ENCODE data around the gene CLCNKB. TPM values are rescaled to one million over a fixed set of nuclear protein-coding genes. Genes with fewer than 3 reads are reported as not detected.
A peak's percentile ranks its signal among the peaks of the same experiment; 100 is the strongest.
"Not testable (repeated sequence)": the region's sequence is repeated elsewhere in the genome, so short reads cannot be mapped to it uniquely, and the experiment has no call there.

Gene CLCNKB
- total and polyA plus RNA-seq, 2 donors (not counting 3 experiments of a cell fraction or from before 2014, with no cell fraction given) = 0.18 TPM; not detected in 1

DNA sequence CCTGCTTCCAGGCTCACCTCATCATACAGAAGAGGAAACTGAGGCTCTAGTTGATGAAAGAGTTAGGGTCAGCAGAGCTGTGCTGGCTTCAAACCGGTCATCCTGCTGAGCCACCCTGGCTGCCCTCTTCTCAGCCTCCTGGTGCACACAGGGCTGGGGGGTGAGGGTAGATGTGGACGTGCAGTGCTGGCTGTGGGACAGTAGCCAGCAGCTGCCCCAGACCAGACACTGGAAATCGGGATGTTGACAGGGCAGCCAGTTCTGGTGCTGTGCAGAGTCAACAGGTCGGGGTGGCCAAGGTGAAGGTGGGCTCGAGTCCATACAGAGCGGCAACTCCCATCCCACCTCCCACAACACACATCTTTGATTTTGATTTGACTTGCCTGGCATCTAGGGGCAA lies 23.3 kb upstream of the CLCNKB start:
- no peak overlapping the region for H2AFZ ChIP-seq (ENCODE audit: low read depth, low read length)
- no peaks in the 10 kb centered on the region for H3K4me1 ChIP-seq (ENCODE audit: control insufficient read depth, extremely low read depth, insufficient read depth, low read length)
- dilution Hi-C loops (cut with MboI; ENCODE audit: extremely low pct_ligation_motif_present, low sequenced_read_pairs) (no loop called here), intact Hi-C loops (cut with micrococcal nuclease) (no loop called here)
- BruUV-seq (replicated peaks) = no TSS peak
- CTCF ChIA-PET = no interaction called here
- no peaks in the 10 kb centered on the region for H3K9me3 ChIP-seq (replicated peaks; ENCODE audit: control insufficient read depth, insufficient read depth, low read length)
- DNase-seq (ENCODE audit: low read depth, low spot score) (no peak), FAIRE-seq (no peak)
- H3K79me2 ChIP-seq (ENCODE audit: control insufficient read depth, insufficient read depth, low read length) = no peaks in the 10 kb centered on the region
- H3K9ac ChIP-seq (replicated peaks; ENCODE audit: extremely low read depth, insufficient read depth, low read length) = no peak overlapping the region
- H3K4me2 ChIP-seq (ENCODE audit: insufficient read depth, low read length) = no peak overlapping the region
- H3K36me3 ChIP-seq (ENCODE audit: control insufficient read depth in 2 of 2, extremely low read depth in 1 of 2, insufficient read depth in 2 of 2, low read length in 2 of 2) = no peaks in the 10 kb centered on the region
- H3K27me3 ChIP-seq (ENCODE audit: control insufficient read depth in 2 of 2, insufficient read depth in 2 of 2, low read length in 2 of 2) = no peaks in the 10 kb centered on the region
- no peak overlapping the region for H3K27ac ChIP-seq (ENCODE audit: insufficient read depth, low read depth, low read length)
- H3K9me1 ChIP-seq (replicated peaks; ENCODE audit: control insufficient read depth, extremely low read depth, insufficient read depth, low read length) = no peaks in the 10 kb centered on the region
- H3K4me3 ChIP-seq (replicated peaks in 1 of 3; ENCODE audit: insufficient read depth in 1 of 3, low read depth in 1 of 3, low read length in 3 of 3) = no peak overlapping the region
- TF ChIP-seq, protein P1, sequence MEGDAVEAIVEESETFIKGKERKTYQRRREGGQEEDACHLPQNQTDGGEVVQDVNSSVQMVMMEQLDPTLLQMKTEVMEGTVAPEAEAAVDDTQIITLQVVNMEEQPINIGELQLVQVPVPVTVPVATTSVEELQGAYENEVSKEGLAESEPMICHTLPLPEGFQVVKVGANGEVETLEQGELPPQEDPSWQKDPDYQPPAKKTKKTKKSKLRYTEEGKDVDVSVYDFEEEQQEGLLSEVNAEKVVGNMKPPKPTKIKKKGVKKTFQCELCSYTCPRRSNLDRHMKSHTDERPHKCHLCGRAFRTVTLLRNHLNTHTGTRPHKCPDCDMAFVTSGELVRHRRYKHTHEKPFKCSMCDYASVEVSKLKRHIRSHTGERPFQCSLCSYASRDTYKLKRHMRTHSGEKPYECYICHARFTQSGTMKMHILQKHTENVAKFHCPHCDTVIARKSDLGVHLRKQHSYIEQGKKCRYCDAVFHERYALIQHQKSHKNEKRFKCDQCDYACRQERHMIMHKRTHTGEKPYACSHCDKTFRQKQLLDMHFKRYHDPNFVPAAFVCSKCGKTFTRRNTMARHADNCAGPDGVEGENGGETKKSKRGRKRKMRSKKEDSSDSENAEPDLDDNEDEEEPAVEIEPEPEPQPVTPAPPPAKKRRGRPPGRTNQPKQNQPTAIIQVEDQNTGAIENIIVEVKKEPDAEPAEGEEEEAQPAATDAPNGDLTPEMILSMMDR (IDR thresholded peaks at IDR 0.05; ENCODE audit: extremely low read depth in 1 of 2, insufficient read depth in 1 of 2, low read depth in 1 of 2, low read length in 2 of 2) = no peak
- TF ChIP-seq POLR2AphosphoS5 (IDR thresholded peaks at IDR 0.05; ENCODE audit: insufficient read depth, low read depth, low read length) = no peak
- TF ChIP-seq, protein P2, sequence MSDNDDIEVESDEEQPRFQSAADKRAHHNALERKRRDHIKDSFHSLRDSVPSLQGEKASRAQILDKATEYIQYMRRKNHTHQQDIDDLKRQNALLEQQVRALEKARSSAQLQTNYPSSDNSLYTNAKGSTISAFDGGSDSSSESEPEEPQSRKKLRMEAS (IDR thresholded peaks at IDR 0.05; ENCODE audit: insufficient read depth, insufficient read length) = no peak
- no peak for TF ChIP-seq FOS (IDR thresholded peaks at IDR 0.05; ENCODE audit: borderline replicate concordance, insufficient read depth, low read length)
- TF ChIP-seq MYC (IDR thresholded peaks at IDR 0.05; ENCODE audit: low read depth, low read length) = no peak
- TF ChIP-seq JUN (IDR thresholded peaks at IDR 0.05; ENCODE audit: borderline replicate concordance, insufficient read depth, insufficient read length, low read depth) = no peak
- no peak for TF ChIP-seq POLR2A (IDR thresholded peaks at IDR 0.05; ENCODE audit: low read depth, low read length)
- TF ChIP-seq EZH2 (IDR thresholded peaks at IDR 0.05; ENCODE audit: borderline replicate concordance, low read depth, low read length, severe bottlenecking) = no peak
- no peak for TF ChIP-seq GATA2 (IDR thresholded peaks at IDR 0.05; ENCODE audit: insufficient read depth, insufficient read length, low read depth, low read length)
- no peaks in the 10 kb centered on the region for H4K20me1 ChIP-seq (replicated peaks; ENCODE audit: control insufficient read depth, extremely low read depth, insufficient read depth, low read length)
- POLR2A ChIA-PET = interaction anchor here (0.7 kb wide), 1 partner anchor 324 kb away, joined by 3 read pairs; no protein-coding TSS in a partner anchor

DNA sequence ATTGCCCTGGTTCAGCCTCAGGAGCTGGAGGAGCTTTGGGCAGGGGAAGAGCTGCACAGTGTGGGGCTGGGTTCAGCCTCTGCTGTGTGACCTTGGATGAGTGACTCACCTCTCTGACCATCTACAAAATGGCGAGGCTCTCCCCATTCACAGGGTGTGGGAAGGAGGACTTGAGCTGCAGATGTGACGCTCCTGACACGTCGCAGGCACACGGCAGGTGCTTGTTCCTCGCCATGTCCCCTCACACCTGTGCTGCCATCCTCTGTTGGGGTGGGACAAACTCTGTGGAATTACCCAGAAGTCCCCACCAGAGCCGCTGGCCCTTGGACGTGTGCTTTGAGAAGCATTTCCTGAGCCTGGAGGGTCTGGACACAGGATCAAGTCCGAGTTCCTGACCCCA lies 22.7 kb upstream of the CLCNKB start:
- H2AFZ ChIP-seq (ENCODE audit: low read depth, low read length); H3K36me3 ChIP-seq (ENCODE audit: control insufficient read depth in 2 of 2, extremely low read depth in 1 of 2, insufficient read depth in 2 of 2, low read length in 2 of 2); H4K20me1 ChIP-seq (replicated peaks; ENCODE audit: control insufficient read depth, extremely low read depth, insufficient read depth, low read length); H3K79me2 ChIP-seq (ENCODE audit: control insufficient read depth, insufficient read depth, low read length); DNase-seq (ENCODE audit: low read depth, low spot score); H3K9me3 ChIP-seq (replicated peaks; ENCODE audit: control insufficient read depth, insufficient read depth, low read length); H3K4me3 ChIP-seq (replicated peaks in 1 of 3; ENCODE audit: insufficient read depth in 1 of 3, low read depth in 1 of 3, low read length in 3 of 3); H3K4me1 ChIP-seq (ENCODE audit: control insufficient read depth, extremely low read depth, insufficient read depth, low read length); dilution Hi-C loops (cut with MboI; ENCODE audit: extremely low pct_ligation_motif_present, low sequenced_read_pairs); H3K27me3 ChIP-seq (ENCODE audit: control insufficient read depth in 2 of 2, insufficient read depth in 2 of 2, low read length in 2 of 2); H3K9me1 ChIP-seq (replicated peaks; ENCODE audit: control insufficient read depth, extremely low read depth, insufficient read depth, low read length); H3K4me2 ChIP-seq (ENCODE audit: insufficient read depth, low read length); H3K9ac ChIP-seq (replicated peaks; ENCODE audit: extremely low read depth, insufficient read depth, low read length); H3K27ac ChIP-seq (ENCODE audit: insufficient read depth, low read depth, low read length); BruUV-seq (replicated peaks); intact Hi-C loops (cut with micrococcal nuclease); CTCF ChIA-PET: not testable (repeated sequence)
- FAIRE-seq = peak; percentile 24
- POLR2A ChIA-PET = interaction anchor here (0.7 kb wide), 1 partner anchor 323 kb away, joined by 3 read pairs; no protein-coding TSS in a partner anchor
